ENCODE results near the gene ARID1B. TPM values are rescaled to one million over a fixed set of nuclear protein-coding genes. Genes with fewer than 3 reads are reported as not detected.

The ARID1B gene
- total and polyA plus RNA-seq, 8 donors: 16.2 to 68.0 (median 42.5) TPM

- H3K27me3 ChIP-seq: no peaks in the 10 kb centered on the region
- peaks cover 0 to 5% (median 0%) of the 10 kb centered on the region in 3 donors for H3K4me1 ChIP-seq
- TF ChIP-seq CTCF (IDR thresholded peaks at IDR 0.05): no peak
- ATAC-seq (peak in 3 of 4 donors; percentile 56 to 69 (median 69)), FAIRE-seq (peak; percentile 91), DNase-seq (no peak)
- intact Hi-C loops (cut with DNase I): no loop called here
- no peaks in the 10 kb centered on the region for H3K9me3 ChIP-seq
- no peak overlapping the region for H3K4me3 ChIP-seq
- no peaks in the 10 kb centered on the region for H3K36me3 ChIP-seq
- H3K27ac ChIP-seq: no peak overlapping the region
- WGBS, 2 donors: 59 to 60% methylated on average over 6 of the region's 6 CpGs
Observed at GRCh38 chr6:157107915-157108651, 330.9 kb downstream of the ARID1B start.

GRCh38 chr6:157108923-157109322 lies 331.7 kb downstream of the ARID1B start:
- no peak for TF ChIP-seq CTCF (IDR thresholded peaks at IDR 0.05)
- no peak for ATAC-seq
- no peaks in the 10 kb centered on the region for H3K36me3 ChIP-seq
- no peak overlapping the region for H3K4me3 ChIP-seq
- WGBS, 2 donors: 85 to 91% methylated on average over 7 of the region's 7 CpGs
- H3K27ac ChIP-seq: no peak overlapping the region
- H3K9me3 ChIP-seq: no peaks in the 10 kb centered on the region
- no peaks in the 10 kb centered on the region for H3K27me3 ChIP-seq
- DNase-seq: no peak
- H3K4me1 ChIP-seq: peaks cover 0 to 5% (median 0%) of the 10 kb centered on the region in 3 donors
- no peak for FAIRE-seq
- intact Hi-C loops (cut with DNase I): no loop called here

- DNase-seq: no peak
- FAIRE-seq: no peak
- no peaks in the 10 kb centered on the region for H3K36me3 ChIP-seq
- 89 to 92% methylated on average over 5 of the region's 5 CpGs for WGBS, 2 donors
- no peak overlapping the region for H3K27ac ChIP-seq
- no peak overlapping the region for H3K4me3 ChIP-seq
- intact Hi-C loops (cut with DNase I): no loop called here
- ATAC-seq: no peak
- no peak for TF ChIP-seq CTCF (IDR thresholded peaks at IDR 0.05)
- peaks cover 0 to 5% (median 0%) of the 10 kb centered on the region in 3 donors for H3K4me1 ChIP-seq
- H3K27me3 ChIP-seq: no peaks in the 10 kb centered on the region
- H3K9me3 ChIP-seq: no peaks in the 10 kb centered on the region
Observed at GRCh38 chr6:157110607-157111006, 333.4 kb downstream of the ARID1B start.

- DNase-seq (no peak), ATAC-seq (no peak), FAIRE-seq (no peak)
- Histone ChIP-seq H3K27ac (no peak overlapping the region), H3K9me3 (no peaks in the 10 kb centered on the region), H3K4me1 (no peaks in the 10 kb centered on the region), H3K27me3 (no peaks in the 10 kb centered on the region), H3K36me3 (no peaks in the 10 kb centered on the region), H3K4me3 (no peak overlapping the region)
- no peak for TF ChIP-seq CTCF (IDR thresholded peaks at IDR 0.05)
- WGBS, 2 donors: 92 to 96% methylated on average over 4 of the region's 4 CpGs
- intact Hi-C loops (cut with DNase I): no loop called here
Observed at GRCh38 chr6:157113389-157113788, 336.2 kb downstream of the ARID1B start.

GRCh38 chr6:157116426-157116825 lies 339.2 kb downstream of the ARID1B start:
- H3K36me3 ChIP-seq: no peaks in the 10 kb centered on the region
- no peak for TF ChIP-seq CTCF (IDR thresholded peaks at IDR 0.05)
- no peaks in the 10 kb centered on the region for H3K27me3 ChIP-seq
- no peak overlapping the region for H3K4me3 ChIP-seq
- H3K9me3 ChIP-seq: no peaks in the 10 kb centered on the region
- FAIRE-seq: no peak
- ATAC-seq: no peak
- intact Hi-C loops (cut with DNase I): no loop called here
- WGBS, 2 donors: 64 to 65% methylated on average over 3 of the region's 3 CpGs
- H3K27ac ChIP-seq: no peak overlapping the region
- no peaks in the 10 kb centered on the region for H3K4me1 ChIP-seq
- DNase-seq: no peak

Measured in pancreas (tissue), 10 donors.